HG03442 (cell line): ENCODE data around the gene SETD1B.
"Not testable (repeated sequence)": the region's sequence is repeated elsewhere in the genome, so short reads cannot be mapped to it uniquely, and the experiment has no call there.

Experiments used
- ATAC-seq: cut with Tn5 transposase; IDR thresholded peaks from one replicate; pipeline ENCODE4 v1.9.1; 2021; ENCODE audit warnings: mild to moderate bottlenecking, moderate library complexity; ENCODE audit not compliant: unreplicated experiment

The SETD1B gene

DNA sequence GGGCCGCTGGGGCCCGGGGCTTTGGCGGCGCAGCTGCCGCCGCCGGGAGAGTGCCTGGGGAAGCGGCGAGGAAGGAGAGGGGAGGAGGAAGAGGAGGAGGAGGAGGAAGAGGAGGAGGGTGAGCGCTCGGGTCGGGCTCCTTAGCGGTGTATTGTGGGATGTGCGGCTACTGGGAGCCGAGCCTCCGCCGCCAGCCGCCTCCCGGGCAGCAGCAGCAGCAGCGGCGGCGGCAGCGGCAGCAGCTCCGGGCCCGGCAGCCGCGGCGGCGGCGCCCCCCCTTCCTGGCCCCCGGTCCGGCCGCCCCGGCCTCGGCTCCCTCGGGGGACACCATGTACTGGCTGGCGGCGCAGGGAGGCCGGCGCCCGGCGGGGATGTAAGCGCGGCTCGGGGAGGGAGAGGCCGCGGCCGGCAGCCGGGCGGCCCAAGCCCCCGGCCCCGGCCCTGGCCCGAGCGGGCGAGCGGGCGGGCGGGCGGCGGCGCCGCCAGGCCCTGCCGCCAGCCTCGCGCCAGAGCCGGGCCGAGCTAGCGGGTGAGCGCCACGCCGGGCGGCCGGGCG, at the start of gene SETD1B:
Gene SETD1B (plus strand): TSS at position 149 of the 556 bp plus-strand sequence. CDS start 729 bp downstream, outside the sequence.
- no peak for ATAC-seq

DNA sequence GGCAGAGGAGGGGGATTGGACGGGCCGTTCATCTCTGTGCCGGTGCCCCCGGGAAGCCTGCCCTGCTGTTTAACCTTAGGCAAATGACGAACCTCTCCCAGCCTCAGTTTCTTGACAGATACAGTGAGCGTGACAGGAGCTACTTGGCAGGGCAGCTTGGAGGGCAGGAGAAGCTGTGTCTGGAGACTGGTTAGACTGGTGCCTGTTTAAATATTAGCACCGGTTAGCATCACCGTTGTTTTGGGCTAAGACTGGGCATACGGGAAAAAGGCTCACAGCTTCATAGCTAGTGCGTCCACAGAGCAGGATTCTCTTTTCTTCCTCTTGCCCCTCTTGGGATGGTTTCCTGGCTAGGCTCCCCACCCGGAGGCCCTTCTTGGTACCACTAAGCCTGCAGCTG, 49.0 kb upstream of the SETD1B start:
- no peak for ATAC-seq

DNA sequence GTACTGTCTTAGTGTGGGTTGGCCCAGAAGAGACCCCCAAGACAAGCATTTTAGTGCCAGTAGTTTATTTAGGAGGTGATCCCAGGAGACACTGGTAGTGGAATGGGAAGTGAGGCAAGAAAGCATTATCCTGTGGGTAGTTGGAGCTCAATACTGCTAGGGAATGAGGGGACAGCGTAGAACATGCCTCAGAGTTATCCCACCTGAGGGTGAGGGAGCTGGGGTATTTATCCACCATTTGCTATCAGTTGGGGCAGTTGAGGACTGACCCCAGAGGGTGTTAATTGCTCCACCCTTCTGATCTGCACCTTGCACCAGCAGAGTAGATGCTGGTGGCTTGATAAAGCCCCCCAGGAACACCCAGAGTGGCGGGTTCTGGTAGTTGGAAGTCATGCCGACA, 48.2 kb upstream of the SETD1B start:
- no peak for ATAC-seq

DNA sequence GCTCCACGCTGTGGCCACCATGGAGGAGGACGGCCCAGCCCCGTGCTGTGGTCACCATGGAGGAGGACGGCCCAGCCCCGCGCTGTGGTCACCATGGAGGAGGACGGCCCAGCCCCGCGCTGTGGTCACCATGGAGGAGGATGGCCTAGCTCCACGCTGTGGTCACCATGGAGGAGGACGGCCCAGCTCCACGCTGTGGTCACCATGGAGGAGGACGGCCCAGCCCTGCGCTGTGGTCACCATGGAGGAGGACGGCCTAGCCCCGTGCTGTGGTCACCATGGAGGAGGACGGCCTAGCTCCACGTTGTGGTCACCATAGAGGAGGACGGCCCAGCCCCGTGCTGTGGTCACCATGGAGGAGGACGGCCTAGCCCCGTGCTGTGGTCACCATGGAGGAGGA, 45.3 kb upstream of the SETD1B start:
- not testable (repeated sequence) for ATAC-seq

DNA sequence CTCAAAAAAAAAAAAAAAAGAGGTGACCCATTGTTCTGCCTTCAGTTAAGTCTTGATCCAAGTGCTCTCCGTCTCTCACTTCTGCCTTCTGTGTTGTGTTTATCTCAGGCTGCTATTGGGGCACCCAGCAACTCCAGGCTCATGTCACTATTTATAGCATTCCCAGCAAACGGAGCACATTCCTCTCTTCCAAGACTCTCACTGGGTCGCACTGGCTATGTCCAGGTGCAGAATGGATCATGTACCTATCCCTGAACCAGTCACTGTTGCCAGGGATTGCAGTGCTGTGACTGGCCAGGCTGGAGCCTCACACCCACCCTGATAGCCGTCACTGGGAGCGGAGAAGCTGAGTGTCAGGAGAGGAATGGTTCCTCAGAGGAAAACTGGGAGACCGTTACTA, 41.5 kb upstream of the SETD1B start:
- no peak for ATAC-seq

DNA sequence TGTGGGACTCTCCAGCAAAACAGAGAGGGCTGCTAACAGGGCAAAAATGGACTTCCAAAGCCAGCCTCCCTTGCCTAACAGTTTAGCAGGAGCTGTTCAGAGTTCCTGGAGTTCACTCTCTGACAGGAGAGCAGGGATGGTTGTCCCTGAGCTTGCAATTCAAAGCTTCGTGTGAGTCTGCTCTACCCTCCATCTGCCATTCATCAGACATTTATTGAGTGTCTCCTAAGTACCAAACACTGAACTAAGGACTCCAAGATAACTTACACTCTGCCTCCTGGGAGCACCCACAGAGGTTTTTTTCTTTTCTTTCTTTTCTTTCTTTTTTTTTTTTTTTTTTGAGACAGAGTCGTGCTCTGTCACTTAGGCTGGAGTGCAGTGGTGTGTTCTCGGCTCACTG, 39.0 kb upstream of the SETD1B start:
- ATAC-seq, result no peak

DNA sequence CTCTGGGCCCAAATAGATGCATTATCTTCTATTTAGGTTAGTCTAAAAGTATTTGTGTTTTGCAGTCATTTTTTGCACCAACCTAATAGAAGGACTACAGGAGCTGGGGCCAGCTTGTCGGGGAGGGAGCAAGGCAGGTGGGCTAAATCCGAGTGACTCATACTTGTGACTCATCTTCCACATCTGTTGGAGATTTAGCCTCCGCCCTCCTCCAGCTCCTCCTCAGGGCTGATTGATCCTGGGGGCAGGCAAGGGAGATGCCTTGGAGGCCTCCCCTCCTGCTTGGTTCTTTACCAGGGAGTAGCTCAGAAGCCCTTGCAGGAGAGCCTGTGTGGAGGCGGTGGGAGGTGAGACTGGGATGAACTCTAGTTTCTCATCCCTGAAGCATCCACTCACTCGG, 38.2 kb upstream of the SETD1B start:
- ATAC-seq, result no peak

DNA sequence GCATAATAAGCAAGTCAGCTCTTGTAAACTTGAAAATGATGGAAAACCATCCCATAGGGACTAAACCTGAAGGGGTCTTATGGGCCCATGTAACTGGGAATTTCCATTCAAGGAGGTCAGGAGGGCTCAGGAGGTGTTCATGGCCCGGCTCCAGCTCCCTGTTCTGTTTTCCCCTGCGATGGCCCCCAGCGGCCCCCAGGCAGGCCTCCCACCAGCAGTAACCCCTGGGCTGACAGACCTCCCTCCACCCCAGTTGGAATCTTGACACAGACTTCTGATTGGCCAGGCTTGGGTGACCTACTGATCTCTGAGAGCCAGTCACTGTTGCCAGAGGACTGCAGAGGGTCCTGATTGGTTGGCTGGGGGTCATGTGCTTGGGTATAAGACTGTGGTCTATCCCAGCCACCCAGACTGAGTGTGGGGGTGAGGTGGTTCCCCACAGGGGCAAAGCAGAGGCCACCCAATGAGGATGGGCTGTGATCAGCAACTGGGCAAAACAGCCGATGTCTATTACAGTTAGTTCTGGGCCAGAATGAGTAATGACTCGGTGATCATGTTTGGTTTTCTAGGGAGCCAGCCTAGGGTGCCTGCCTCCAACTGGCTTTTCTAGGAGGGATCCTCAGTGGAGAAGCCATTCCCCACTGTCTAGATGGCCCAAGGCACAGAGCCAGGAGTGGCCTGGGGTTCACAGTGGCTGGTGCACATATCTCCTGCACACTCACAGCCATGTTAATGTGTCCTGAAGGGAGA, 37.3 kb upstream of the SETD1B start:
- ATAC-seq, result no peak

DNA sequence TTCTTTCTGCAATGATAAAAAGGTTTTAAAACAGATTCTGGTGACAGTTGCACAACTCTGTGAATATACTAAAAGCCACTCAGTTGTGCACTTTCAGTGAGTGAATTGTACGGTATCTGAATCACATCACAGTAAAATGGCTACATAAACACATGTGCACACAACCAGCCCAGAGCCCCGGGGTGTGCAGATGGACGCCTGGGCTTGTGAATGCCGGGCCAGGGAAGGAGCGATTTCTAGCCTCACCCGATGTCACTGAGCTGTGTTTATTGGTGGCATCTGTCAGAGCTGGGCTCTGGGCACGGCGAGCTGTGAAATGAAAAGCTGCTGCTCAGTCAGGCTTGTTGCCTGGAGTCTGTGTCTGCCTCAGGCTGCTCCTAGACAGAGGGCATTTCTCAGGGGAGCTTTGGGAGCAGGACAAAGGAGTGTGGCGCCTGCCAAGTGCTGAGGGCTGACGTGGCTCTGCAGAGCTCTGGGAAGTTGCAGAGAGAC, 36.2 kb upstream of the SETD1B start:
- no peak for ATAC-seq

DNA sequence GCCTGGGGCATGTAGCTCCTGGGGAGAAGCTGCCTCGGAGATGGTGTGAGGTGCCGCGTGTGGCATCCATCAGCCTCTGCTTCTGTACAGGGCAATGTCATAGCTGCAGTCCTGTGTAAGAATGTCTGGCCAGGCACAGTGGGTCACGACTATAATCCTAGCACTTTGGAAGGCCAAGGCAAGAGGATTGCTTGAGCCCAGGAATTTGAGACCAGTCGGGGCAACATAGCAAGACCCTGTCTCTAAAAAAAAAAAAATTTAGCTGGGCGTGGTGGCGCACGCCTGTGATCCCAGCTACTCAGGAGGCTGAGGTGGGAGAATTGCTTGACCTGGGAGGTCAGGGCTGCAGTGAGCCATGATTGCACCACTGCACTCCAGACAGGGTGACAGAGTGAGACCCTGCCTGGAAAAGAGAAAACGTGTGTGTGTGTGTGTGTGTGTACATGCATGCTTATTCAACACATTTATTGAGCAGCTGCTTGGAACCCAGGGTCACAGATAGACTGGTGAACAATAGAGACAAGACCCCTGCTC, 34.4 kb upstream of the SETD1B start:
- ATAC-seq, result no peak

DNA sequence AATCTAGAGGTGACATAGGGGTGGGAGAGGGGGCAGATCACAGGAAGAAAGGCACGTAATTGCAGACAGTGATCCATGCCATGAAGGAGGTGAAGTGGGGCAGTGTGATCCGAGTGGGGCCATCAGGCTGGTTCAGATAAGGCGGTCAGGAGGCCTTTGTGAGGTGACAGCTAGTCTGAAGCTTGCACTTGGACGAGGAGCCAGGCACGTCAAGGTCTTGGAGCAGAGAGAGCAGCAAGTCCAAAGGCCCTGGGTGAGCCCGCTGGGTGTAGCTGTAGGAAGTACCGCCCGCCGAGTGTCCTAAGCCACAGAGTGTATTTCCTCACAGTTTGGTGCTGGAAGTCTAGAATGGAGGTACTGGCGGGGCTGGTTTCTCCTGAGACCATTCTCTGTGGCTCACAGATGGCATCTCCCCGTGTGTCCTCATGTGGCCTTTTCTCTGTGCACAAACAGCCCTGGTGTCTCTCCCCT, 33.9 kb upstream of the SETD1B start:
- no peak for ATAC-seq

DNA sequence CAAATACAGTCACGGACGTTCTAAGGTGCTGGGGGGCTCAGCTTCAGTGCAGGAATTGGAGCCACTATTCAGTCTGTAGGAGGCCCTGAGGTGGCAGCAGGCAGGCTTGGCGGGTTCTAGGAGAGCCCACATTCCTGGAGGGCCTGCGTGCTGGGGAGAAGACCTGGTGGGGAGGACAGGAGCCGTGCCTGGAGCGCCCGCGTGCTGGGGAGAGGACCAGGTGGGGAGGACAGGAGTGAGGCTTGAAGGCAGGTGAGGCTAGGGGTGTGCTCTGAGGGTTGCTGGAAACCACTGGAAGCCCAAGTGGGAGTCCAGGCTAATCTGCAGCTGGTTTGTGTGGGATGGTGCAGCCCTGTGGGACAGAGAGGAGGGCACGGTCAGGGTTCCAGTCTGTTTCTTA, 33.4 kb upstream of the SETD1B start:
- no peak for ATAC-seq

DNA sequence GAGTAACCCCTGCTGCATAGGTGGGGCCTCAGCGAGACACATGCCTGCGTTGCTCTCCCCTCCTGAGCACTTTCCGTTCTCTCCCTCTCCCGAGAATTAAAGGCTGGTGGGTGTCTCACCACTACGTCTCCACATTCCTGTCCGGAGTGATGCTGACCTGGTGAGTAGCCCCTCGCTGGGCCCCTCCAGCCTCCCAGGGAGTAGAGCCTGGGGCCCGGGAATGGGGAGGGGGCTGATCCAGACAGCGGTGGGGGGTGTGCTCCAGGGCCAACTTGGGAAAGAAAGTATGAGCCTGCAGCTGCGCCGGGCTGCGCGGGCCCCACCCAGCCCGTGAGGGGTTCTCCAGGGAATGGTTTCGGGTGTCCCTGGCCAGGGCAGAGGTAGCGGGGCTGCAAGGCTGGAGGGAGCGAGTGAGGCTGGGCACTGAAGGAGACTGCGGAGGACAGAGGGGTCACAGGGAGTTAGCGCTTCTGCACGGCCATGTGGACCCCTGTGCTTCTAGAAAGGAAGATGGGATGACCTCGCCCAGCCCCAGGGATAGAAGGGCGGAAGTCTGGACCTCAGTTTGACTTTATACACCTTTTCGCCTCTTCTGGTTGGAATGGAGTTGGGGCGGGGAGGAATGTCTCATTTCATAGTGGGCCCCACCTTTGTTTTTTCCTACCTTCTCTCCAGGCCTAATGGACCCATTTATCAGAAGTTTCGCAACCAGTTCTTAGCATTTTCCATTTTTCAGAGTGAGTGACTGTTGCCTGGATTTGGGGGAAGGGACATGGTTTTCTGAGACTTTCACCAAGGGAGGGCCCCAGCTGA, 32.8 kb upstream of the SETD1B start:
- ATAC-seq, result no peak

DNA sequence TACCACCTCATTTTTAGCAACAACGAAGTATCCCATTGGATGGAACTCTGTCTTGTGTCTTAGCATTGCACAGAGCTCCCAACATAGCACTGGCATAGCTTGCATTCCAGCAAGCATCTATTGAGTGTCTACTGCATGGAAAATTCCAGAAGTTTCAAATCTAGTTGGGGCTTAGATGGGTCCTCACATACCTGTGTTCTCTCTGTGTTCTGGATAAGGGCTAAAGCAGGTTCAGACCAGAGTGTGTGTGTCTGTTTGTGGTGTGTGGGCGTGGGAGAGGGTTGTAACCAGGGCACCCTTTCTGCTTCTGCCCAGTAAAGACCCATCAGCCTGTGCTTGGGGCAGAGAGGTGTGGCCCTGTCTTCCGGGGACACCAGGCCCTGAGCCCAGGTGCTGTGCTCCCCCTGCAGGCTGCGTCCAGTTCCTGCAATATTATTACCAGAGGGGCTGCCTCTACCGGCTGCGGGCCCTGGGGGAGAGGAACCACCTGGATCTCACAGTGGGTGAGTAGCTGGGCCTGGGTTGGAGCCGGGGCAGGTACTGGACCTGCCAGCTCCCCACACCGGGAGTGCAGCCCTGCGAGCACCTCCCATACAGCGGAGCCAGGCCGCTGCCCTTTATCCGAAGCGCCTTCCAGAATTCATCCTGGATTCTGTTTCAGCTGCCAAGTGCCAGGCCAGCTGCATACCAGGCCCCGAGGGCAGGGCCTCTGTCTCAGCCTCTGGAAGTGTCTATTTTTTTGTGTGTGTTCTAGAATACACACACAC, 30.6 kb upstream of the SETD1B start:
- ATAC-seq, result no peak

DNA sequence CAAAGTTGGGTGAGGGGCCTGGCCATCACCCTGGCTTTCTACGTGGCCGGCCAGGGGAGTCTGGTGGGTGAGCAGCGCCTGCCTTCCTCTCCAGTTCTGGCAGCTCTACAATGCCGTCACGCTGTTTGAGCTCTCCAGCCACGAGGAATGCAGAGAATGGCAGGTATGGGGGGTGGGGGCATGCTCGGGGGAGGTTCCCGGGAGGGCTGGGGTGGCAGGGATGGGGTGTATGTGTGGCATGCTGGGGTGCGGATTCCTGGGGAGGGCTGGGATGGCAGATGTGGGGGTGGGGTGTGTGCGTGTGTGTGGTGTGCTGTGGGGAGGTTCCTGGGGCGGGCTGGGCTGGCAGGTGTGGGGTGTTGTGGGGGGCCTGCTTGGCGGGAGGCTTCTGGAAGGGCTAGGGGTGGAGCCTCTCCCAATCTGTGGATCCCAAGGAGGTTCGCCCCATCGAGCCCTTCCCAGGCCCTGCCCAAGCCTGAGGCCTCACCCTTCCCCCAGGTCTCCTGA, 28.8 kb upstream of the SETD1B start:
- ATAC-seq, result no peak

DNA sequence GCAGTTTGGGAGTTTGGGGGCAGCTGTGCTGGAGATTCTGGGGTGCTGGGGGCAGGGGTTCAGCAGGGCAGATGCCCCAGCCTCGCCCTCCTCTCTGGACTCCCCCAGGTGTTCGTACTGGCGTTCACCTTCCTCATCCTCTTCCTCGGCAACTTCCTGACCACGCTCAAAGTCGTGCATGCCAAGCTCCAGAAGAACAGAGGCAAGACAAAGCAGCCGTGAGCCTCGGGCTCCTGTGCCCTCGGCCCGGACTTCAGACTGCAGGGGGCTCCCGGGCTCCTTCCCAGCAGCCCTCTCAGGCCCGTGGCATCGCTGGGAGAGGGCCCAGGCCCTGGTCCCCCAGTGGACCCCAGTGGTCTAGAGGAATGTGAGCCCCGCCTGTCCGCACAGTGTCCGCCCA, 28.3 kb upstream of the SETD1B start:
- no peak for ATAC-seq

DNA sequence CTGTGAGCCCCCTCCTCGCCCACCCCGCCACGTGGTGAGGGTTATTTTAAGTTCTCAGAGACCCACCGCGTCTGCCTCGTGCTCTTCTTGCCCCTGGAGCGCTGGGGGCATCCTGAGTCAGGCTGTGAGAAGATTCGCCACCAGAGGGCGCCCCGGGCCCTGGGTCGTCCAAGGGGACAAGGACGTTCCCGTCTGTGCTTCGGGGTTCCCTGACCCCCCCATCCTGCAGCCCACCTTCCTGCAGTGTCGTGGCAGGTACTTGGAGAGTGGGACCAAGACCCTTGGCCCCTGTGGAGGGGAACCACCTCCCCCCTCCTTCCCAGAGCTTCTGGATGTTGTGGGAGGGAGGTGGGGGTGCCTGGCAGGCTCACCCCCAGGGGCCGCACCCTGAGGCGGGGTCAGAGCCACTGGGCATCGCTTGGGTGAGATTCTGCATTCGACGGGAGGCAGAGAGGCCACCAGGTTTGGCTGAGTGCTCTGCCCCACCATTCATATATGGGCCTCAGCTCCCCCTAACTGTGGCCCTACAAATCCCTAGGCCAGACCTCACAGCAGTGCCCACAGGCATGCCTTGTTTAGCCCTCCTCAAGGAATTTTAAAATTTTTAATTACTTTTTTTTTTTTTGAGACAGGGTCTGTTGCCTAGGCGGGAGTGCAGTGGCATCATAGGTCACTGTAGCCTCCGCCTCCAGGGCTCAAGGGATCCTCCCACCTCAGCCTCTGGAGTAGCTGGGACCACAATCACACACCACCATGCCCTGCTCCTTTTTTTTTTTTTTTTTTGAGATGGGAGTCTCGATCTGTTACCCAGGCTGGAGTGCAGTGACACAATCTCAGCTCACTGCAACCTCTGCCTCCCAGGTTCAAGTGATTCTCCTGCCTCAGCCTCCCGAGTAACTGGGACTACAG, 27.4 kb upstream of the SETD1B start:
- ATAC-seq, result peak; percentile 48

DNA sequence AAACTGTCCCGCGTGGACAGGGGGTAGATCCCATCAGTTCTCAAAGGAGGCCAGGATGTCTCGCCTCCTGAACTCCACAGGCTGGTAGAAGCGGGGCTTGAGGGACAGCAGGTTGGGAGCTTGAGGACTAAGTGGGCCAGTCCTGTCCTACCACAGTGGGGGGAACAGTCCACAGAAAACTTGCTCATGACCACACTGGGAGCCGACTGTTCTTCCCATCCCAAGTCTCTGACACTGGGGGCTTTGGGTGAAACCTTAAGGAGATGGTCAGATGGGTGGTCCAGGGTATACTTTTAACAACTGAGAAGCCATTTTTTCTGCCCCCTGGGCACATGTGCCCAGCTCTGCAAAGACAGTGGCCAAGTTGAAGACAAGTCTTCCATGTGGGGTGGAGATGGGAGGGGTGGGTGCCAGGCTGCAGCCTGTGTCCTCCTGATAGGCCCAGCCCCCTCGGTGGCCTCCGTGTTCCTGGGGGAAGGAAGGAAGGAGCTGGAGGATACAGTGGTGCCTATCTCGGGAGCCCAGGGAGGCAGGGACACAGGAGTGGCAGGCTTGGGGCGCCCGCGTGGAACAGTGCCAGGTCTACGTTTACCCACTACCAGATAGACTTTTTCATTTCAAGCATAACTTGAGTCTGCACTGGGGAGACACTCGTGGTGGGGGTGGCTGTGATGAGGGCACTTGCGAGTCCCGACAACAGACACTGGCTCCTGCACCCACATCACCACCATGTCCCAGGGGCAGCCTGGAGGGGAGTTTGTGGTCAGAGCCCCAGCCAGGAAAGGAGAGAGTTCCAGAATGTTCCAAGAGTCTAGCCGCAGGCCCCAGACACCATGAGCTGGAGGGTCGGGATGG, 25.0 kb upstream of the SETD1B start:
- no peak for ATAC-seq
